Lower lobe of right lung (tissue), 2 donors: ENCODE results near the gene CLDN1. TPM values are rescaled to one million over a fixed set of nuclear protein-coding genes. Genes with fewer than 3 reads are reported as not detected.

Experiments used
- ATAC-seq, 2 donors: fragments of 200-7000 bp; cut with Tn5 transposase; one replicate each; pipeline ENCODE4 v1.9.1; 2020 to 2022; ENCODE audit warnings: mild to moderate bottlenecking in 2 of 2, moderate library complexity in 2 of 2
- DNase-seq: peaks from one replicate; pipeline ENCODE4 v3.0.0-alpha.2; 2020
- H3K27ac ChIP-seq: fragments of 200-600 bp; one replicate; pipeline ENCODE4 v1.8.0; 2022
- H3K27me3 ChIP-seq: fragments of 200-600 bp; one replicate; pipeline ENCODE4 v1.8.0; 2022; ENCODE audit warnings: low read depth
- H3K36me3 ChIP-seq: fragments of 200-600 bp; one replicate; pipeline ENCODE4 v1.8.0; 2022; ENCODE audit warnings: mild to moderate bottlenecking
- H3K4me1 ChIP-seq: fragments of 200-600 bp; one replicate; pipeline ENCODE4 v1.8.0; 2022
- H3K4me3 ChIP-seq: fragments of 200-600 bp; one replicate; pipeline ENCODE4 v1.8.0; 2022; ENCODE audit warnings: mild to moderate bottlenecking
- H3K9me3 ChIP-seq: fragments of 200-600 bp; one replicate; pipeline ENCODE4 v1.8.0; 2022
- CTCF ChIP-seq: fragments of 200-600 bp; IDR thresholded peaks from one replicate; pipeline ENCODE4 v1.8.0; 2022; ENCODE audit warnings: antibody characterized with exemption, mild to moderate bottlenecking
- intact Hi-C: fragments of 100-400 bp; cut with DNase I; formaldehyde crosslinking; loops from one replicate; pipeline ENCODE4 v1.11.0; 2022
- total RNA-seq: library from RNA; stranded (reverse); fragmentation: NEBNext Ultra II Directional; extraction: Animal tissue kit (Norgen Biotek cat#: 25700); gene quantifications from one replicate; pipeline ENCODE4 v1.2.1, GENCODE V29; 2021
- donor health status: DM: no; HTN: yes; CAD: no; lungs with severe emphysema.

The CLDN1 gene
- total RNA-seq, 1 donor from 2014 or later = 5.2 TPM

DNA sequence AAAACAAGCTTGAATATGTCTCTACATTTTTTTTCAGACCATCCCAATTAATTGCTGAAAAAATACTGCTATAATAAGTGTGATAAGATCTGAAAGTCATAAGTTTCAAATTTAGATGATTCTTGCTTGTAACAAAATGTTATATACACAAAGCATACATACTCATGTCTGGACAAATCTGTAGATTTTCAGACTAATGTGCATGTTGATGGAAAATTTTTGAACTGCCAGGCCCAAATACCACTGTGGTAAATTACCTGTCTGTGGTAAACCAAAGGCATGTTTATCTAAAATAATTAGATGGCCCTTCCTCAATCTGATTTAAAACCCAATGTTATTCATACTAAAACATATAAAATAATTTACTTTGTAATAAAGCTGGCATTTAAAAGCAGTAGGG, 34.0 kb upstream of the CLDN1 start:
- Histone ChIP-seq H3K36me3 (no peaks in the 10 kb centered on the region), H3K4me3 (no peak overlapping the region), H3K27me3 (no peaks in the 10 kb centered on the region), H3K4me1 (no peaks in the 10 kb centered on the region), H3K27ac (no peak overlapping the region), H3K9me3 (no peaks in the 10 kb centered on the region)
- intact Hi-C loops = no loop called here
- ATAC-seq = no peak
- DNase-seq = no peak
- TF ChIP-seq CTCF = no peak

GRCh38 chr3:190352861-190353457, 30.7 kb upstream of the CLDN1 start:
- no peak for TF ChIP-seq CTCF
- H3K27me3 ChIP-seq = no peaks in the 10 kb centered on the region
- no peak for ATAC-seq
- no peak for DNase-seq
- intact Hi-C loops = no loop called here
- H3K4me1 ChIP-seq = no peaks in the 10 kb centered on the region
- no peak overlapping the region for H3K27ac ChIP-seq
- no peak overlapping the region for H3K4me3 ChIP-seq
- no peaks in the 10 kb centered on the region for H3K36me3 ChIP-seq
- H3K9me3 ChIP-seq = no peaks in the 10 kb centered on the region

- ATAC-seq (no peak), DNase-seq (no peak)
- Histone ChIP-seq H3K36me3 (no peaks in the 10 kb centered on the region), H3K27me3 (no peaks in the 10 kb centered on the region), H3K27ac (no peak overlapping the region), H3K4me1 (peaks cover 17% of the 10 kb centered on the region), H3K4me3 (no peak overlapping the region), H3K9me3 (no peaks in the 10 kb centered on the region)
- TF ChIP-seq CTCF = no peak
- intact Hi-C loops = no loop called here
These were observed 24.3 kb upstream of the CLDN1 start for GRCh38 chr3:190346541-190346940.

DNA sequence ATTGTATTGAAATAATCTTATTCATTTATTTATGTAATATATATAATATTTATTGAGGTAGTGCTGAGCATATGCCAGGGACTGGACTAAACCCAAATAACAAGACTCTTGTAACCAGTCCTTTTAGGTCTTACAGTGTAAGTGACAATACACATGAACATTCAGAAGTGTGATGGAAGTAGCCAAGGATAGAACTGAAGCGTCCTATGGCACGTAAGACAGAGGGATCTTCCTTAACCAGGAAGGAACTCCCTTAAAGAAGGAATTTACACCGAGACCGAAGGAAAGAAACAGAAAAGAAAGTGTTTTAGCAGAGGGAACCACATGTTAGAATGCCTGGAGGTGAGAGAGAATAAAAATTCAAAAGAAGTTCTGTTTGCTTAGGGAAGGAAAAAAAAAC, 23.6 kb upstream of the CLDN1 start:
- Histone ChIP-seq H3K4me3 (no peak overlapping the region), H3K36me3 (no peaks in the 10 kb centered on the region), H3K27ac (peak overlapping the region; percentile 74), H3K9me3 (no peaks in the 10 kb centered on the region), H3K4me1 (peaks cover 17% of the 10 kb centered on the region), H3K27me3 (no peaks in the 10 kb centered on the region)
- no peak for DNase-seq
- TF ChIP-seq CTCF = no peak
- intact Hi-C loops = no loop called here
- ATAC-seq = peak; percentile 23 to 56

DNA sequence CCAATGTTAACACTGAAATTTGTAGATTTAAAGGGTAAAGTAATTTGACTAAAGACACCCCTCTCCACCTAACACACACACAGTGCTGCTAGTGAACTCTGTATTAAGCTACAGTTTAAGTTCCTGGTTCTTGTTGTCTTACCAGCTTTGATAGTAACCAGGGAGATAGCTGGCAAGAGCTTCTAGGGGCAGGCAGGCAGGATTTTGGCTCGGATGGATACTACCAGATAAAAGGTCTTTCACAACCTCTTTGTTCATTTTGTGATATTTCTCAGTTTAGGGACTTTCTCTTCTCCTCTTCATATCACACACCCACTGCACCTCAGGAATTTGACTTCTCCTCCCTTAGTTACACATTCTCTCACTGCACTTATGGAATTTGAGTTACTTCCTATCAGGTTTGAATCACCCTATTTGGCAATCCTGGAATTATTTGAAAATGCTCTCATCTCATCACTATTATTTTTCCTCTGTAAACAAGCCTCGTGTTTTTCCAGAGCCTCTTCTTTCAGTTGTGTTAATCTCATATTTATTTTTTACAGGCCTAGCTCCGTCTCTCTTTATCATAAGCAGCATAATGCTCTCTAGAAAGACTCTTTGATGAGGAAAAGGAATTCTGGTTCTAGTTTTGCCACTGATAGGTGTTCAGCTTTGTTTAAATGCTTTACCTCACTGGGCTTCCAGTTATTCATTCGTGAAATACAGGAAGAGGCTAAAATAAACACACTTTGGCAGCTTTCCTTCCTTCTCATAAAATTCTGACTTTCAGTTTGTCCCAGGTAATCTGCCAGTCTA, 23.0 kb upstream of the CLDN1 start:
- no peaks in the 10 kb centered on the region for H3K9me3 ChIP-seq
- H3K27me3 ChIP-seq = no peaks in the 10 kb centered on the region
- peaks cover 17% of the 10 kb centered on the region for H3K4me1 ChIP-seq
- intact Hi-C loops = no loop called here
- no peaks in the 10 kb centered on the region for H3K36me3 ChIP-seq
- TF ChIP-seq CTCF = no peak
- H3K4me3 ChIP-seq = no peak overlapping the region
- H3K27ac ChIP-seq = peak overlapping the region; percentile 74
- no peak for DNase-seq
- ATAC-seq = peak; percentile 81 to 94
